Measurements from ENCODE around the gene ERFL. TPM values are rescaled to one million over a fixed set of nuclear protein-coding genes. Genes with fewer than 3 reads are reported as not detected.

Gene ERFL
- total RNA-seq, 1 donor from 2014 or later = 3.1 TPM

GRCh38 chr19:41929536-41930071, 1.4 kb upstream of the ERFL start:
- Mint-ChIP-seq H3K27ac (peak overlapping the region; percentile 88), H3K9me3 (no peaks in the 10 kb centered on the region), H3K4me3 (peak overlapping the region; percentile 88), H3K4me1 (ENCODE audit: low read depth) (peaks cover 31% of the 10 kb centered on the region), H3K27me3 (ENCODE audit: insufficient read depth) (peaks cover 11% of the 10 kb centered on the region), H3K36me3 (ENCODE audit: low read depth) (no peaks in the 10 kb centered on the region)
- no peak for DNase-seq (ENCODE audit: low spot score)
- intact Hi-C loops (cut with micrococcal nuclease) = loop anchor here (1.0 to 2.0 kb wide), 3 partner anchors 15 to 42 kb away; no protein-coding TSS in a partner anchor

- no peaks in the 10 kb centered on the region for H3K36me3 Mint-ChIP-seq (ENCODE audit: low read depth)
- intact Hi-C loops (cut with micrococcal nuclease) = loop anchor here (1.0 to 2.0 kb wide), 3 partner anchors 14 to 42 kb away; no protein-coding TSS in a partner anchor
- H3K9me3 Mint-ChIP-seq = no peaks in the 10 kb centered on the region
- H3K27ac Mint-ChIP-seq = peak overlapping the region; percentile 88
- peaks cover 27% of the 10 kb centered on the region for H3K4me1 Mint-ChIP-seq (ENCODE audit: low read depth)
- DNase-seq (ENCODE audit: low spot score) = no peak
- peak overlapping the region; percentile 88 for H3K4me3 Mint-ChIP-seq
- peaks cover 11% of the 10 kb centered on the region for H3K27me3 Mint-ChIP-seq (ENCODE audit: insufficient read depth)
Measured at GRCh38 chr19:41928754-41929535, 696 bp upstream of the ERFL start.

GRCh38 chr19:41927497-41928192, 604 bp downstream of the ERFL start:
- DNase-seq (ENCODE audit: low spot score) = no peak
- Mint-ChIP-seq H3K27me3 (ENCODE audit: insufficient read depth) (peaks cover 1% of the 10 kb centered on the region), H3K9me3 (no peaks in the 10 kb centered on the region), H3K36me3 (ENCODE audit: low read depth) (peaks cover 4% of the 10 kb centered on the region), H3K4me3 (peak overlapping the region; percentile 84), H3K27ac (no peak overlapping the region), H3K4me1 (ENCODE audit: low read depth) (peaks cover 27% of the 10 kb centered on the region)
- intact Hi-C loops (cut with micrococcal nuclease) = loop anchor here (2.0 kb wide), 1 partner anchor 13 kb away; no protein-coding TSS in a partner anchor

GRCh38 chr19:41926763-41927496, 1.3 kb downstream of the ERFL start:
- peaks cover 7% of the 10 kb centered on the region for H3K36me3 Mint-ChIP-seq (ENCODE audit: low read depth)
- no peak overlapping the region for H3K27ac Mint-ChIP-seq
- H3K27me3 Mint-ChIP-seq (ENCODE audit: insufficient read depth) = peaks cover 4% of the 10 kb centered on the region
- no peak overlapping the region for H3K4me3 Mint-ChIP-seq
- DNase-seq (ENCODE audit: low spot score) = no peak
- no peaks in the 10 kb centered on the region for H3K9me3 Mint-ChIP-seq
- peaks cover 27% of the 10 kb centered on the region for H3K4me1 Mint-ChIP-seq (ENCODE audit: low read depth)
- intact Hi-C loops (cut with micrococcal nuclease) = no loop called here

- Mint-ChIP-seq H3K4me3 (no peak overlapping the region), H3K4me1 (ENCODE audit: low read depth) (peaks cover 27% of the 10 kb centered on the region), H3K27ac (no peak overlapping the region), H3K9me3 (no peaks in the 10 kb centered on the region), H3K36me3 (ENCODE audit: low read depth) (peaks cover 10% of the 10 kb centered on the region), H3K27me3 (ENCODE audit: insufficient read depth) (peaks cover 5% of the 10 kb centered on the region)
- intact Hi-C loops (cut with micrococcal nuclease) = no loop called here
- no peak for DNase-seq (ENCODE audit: low spot score)
Measured at GRCh38 chr19:41926028-41926762, 2.1 kb downstream of the ERFL start.

GRCh38 chr19:41925208-41926003, 2.8 kb downstream of the ERFL start:
- intact Hi-C loops (cut with micrococcal nuclease) = no loop called here
- no peaks in the 10 kb centered on the region for H3K9me3 Mint-ChIP-seq
- peaks cover 5% of the 10 kb centered on the region for H3K27me3 Mint-ChIP-seq (ENCODE audit: insufficient read depth)
- no peak overlapping the region for H3K4me3 Mint-ChIP-seq
- no peak for DNase-seq (ENCODE audit: low spot score)
- H3K36me3 Mint-ChIP-seq (ENCODE audit: low read depth) = peaks cover 10% of the 10 kb centered on the region
- H3K27ac Mint-ChIP-seq = no peak overlapping the region
- H3K4me1 Mint-ChIP-seq (ENCODE audit: low read depth) = peaks cover 23% of the 10 kb centered on the region

GRCh38 chr19:41924151-41925145, 3.8 kb downstream of the ERFL start:
- Mint-ChIP-seq H3K4me1 (ENCODE audit: low read depth) (peaks cover 15% of the 10 kb centered on the region), H3K36me3 (ENCODE audit: low read depth) (peaks cover 10% of the 10 kb centered on the region), H3K4me3 (no peak overlapping the region), H3K9me3 (no peaks in the 10 kb centered on the region), H3K27me3 (ENCODE audit: insufficient read depth) (peaks cover 5% of the 10 kb centered on the region), H3K27ac (no peak overlapping the region)
- no peak for DNase-seq (ENCODE audit: low spot score)
- intact Hi-C loops (cut with micrococcal nuclease) = no loop called here

GRCh38 chr19:41923045-41923788, 5.0 kb downstream of the ERFL start:
- Mint-ChIP-seq H3K9me3 (no peaks in the 10 kb centered on the region), H3K36me3 (ENCODE audit: low read depth) (peaks cover 10% of the 10 kb centered on the region), H3K4me1 (ENCODE audit: low read depth) (peaks cover 7% of the 10 kb centered on the region), H3K4me3 (no peak overlapping the region), H3K27me3 (ENCODE audit: insufficient read depth) (peaks cover 5% of the 10 kb centered on the region), H3K27ac (peak overlapping the region; percentile 69)
- intact Hi-C loops (cut with micrococcal nuclease) = no loop called here
- no peak for DNase-seq (ENCODE audit: low spot score)

GRCh38 chr19:41922585-41922984, 5.7 kb downstream of the ERFL start:
- peaks cover 10% of the 10 kb centered on the region for H3K36me3 Mint-ChIP-seq (ENCODE audit: low read depth)
- no peak for DNase-seq (ENCODE audit: low spot score)
- no peaks in the 10 kb centered on the region for H3K9me3 Mint-ChIP-seq
- peaks cover 5% of the 10 kb centered on the region for H3K27me3 Mint-ChIP-seq (ENCODE audit: insufficient read depth)
- peaks cover 7% of the 10 kb centered on the region for H3K4me1 Mint-ChIP-seq (ENCODE audit: low read depth)
- H3K27ac Mint-ChIP-seq = no peak overlapping the region
- H3K4me3 Mint-ChIP-seq = no peak overlapping the region
- intact Hi-C loops (cut with micrococcal nuclease) = no loop called here
